HG02943 (cell line): ENCODE results near the gene CCDC150.
"Not testable (repeated sequence)": the region's sequence is repeated elsewhere in the genome, so short reads cannot be mapped to it uniquely, and the experiment has no call there.

Experiments used
- ATAC-seq: cut with Tn5 transposase; IDR thresholded peaks from one replicate; pipeline ENCODE4 v1.9.1; 2021; ENCODE audit warnings: mild to moderate bottlenecking, low read depth, moderate library complexity; ENCODE audit not compliant: unreplicated experiment

The CCDC150 gene

DNA sequence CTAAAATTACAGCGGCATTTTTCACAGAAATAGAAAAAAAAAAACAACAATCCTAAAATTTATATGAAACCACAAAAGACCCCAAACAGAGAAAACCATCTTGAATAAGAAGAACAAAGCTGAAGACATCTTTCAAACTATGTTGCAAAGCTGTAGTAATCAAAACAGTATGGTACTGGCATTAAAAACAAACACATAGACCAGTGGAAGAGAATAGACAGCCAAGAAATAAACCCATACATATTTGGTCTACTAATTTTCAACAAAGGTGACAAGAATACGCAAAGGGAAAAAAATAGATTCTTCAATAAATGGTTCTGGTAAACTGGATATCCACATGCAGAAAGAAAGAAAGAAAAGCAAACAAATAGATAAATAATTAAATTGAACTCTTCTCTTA, 9.0 kb upstream of the CCDC150 start:
- no peak for ATAC-seq

DNA sequence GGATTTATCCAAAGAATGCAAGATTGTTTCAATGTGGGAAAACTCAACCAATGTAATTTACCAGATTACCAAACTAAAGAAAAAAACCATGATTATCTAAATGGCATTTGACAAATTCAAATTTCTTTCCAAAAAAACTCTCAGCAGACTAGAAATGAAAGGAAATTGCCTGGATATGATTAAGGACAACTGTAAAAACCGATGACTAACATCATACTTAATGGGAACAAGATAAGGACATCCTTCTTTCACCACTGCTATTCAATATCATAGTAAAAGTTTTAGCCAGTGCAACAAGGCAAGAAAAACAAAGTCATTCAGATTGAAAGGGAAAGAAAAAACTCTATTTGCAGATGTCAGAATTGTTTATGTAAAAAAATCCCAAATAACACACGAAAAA, 4.4 kb upstream of the CCDC150 start:
- no peak for ATAC-seq

DNA sequence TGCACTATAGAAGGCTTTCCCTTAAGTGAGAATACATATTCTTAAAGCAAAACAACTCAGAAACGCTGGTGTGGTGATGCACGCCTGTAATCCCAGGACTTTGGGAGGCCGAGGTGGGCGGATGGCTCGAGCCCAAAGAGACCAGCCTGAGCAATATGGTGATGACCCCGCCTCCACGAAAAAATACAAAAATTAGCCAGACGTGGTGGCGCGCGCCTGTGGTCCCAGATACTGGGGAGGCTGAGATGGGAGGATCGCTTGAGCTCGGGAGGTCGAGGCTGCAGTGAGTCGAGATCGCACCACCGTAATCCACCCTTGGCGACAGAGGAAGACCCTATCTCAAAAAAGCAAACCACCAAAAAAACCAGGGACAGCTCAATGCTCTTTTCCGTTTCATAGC, 750 bp upstream of the CCDC150 start:
- ATAC-seq, result no peak

DNA sequence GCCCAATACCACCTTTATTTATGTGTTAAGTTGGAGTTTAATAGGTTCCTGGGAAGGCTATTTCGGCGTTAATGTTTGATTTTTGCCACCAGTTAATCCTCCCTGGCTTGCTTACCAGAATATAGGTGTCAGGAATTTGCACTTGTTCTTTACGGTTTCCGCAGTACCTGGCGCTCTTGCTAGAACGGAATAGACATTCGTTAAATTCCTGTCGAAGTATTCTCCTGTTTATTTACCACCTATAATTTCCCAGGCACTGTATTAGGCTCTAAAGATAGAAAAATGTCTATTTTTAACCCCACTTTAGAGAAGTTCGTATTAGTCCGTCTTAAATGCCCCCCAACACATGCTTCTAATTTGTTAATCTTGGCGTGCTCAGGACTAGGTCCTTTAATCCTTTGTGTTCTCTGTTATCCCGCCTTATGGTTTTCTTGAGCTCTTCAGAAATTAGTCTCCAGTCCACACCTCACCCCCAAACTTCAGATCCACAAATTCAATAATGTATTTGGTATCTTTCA, 575 bp downstream of the CCDC150 start:
- peak; percentile 3 for ATAC-seq

DNA sequence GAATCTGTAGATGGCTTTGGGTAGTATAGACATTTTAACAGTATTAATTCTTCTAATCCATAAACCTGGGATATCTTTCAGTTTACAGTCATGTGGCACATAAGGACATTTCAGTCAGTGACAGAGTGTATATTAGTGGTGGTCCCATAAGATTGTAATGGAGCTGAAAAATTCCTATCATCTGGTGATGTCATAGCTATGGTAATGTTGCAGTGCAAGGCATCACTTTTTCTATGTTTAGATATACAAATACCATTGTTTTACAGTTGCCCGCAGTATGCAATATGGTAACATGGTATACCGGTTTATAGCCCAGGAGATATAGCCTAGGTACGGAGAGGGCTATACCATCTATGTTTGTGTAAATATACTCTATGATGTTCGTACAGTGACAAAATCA, 9.7 kb downstream of the CCDC150 start:
- no peak for ATAC-seq

DNA sequence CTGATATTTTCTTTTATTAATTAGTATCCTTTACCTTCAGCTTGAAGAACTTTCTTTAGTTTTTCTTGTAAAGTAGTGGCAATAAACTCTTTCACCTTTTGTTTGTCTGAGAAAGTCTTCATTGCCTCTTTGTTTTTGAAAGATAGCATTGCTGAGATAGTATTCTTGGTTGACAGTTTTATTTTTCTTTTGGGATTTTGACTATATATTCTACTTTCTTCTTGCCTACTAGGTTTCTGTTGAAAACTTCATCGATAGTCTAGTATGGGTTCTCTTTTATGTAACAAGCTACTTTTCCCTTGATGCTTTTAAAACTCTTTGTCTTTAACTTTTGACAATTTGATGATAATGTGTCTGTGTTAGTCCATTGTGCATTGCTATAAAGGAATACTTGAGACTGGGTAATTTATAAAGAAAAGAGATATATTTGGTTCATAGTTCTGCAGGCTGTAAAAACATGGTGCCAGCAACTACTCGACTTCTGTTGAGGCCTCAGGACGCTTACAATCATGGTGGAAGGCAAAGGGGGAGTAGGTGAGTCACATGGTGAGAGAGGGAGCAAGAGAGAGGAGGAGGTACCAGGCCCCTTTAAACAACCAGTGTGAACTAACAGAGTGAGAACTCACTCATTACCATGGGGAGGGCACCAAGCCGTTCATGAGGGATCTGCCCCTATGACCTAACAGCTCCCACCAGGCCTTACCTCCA, 12.0 kb downstream of the CCDC150 start:
- ATAC-seq, result no peak

DNA sequence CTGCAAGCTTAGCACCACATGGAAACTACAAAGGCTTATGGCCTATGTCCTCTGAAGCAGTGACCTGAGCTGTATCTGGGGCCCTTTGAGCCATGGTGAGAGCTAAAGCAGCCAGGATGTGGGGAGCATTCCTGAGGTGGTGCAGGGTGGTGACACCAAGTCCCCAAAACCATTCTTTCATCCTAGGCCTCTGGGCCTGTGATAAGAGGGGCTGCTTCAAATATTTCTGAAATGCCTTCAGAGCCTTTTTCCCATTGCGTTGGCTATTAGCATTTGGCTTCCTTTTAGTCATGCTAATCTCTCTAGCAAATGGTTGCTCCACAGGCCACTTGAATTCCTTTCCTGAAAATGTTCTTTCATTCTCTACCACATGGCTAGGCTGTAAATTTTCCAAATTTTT, 13.4 kb downstream of the CCDC150 start:
- ATAC-seq, result no peak

DNA sequence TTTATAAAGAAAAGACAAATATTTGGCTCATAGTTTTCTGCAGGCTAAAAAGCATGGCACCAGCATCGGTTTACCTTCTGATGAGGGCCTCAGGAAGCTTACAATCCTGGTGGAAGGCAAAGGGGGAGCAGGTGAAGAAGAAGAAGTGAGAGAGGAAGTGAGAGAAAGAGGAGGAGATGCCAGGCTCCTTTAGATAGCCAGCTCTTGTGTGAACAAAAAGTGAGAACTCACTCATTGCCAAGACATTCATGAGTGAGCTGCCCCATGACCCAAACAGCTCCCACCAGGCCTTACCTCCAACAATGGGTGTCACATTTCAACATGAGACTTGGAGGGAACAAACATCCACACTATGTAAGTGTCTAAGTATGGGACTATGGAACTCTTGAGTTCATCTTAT, 14.3 kb downstream of the CCDC150 start:
- no peak for ATAC-seq

DNA sequence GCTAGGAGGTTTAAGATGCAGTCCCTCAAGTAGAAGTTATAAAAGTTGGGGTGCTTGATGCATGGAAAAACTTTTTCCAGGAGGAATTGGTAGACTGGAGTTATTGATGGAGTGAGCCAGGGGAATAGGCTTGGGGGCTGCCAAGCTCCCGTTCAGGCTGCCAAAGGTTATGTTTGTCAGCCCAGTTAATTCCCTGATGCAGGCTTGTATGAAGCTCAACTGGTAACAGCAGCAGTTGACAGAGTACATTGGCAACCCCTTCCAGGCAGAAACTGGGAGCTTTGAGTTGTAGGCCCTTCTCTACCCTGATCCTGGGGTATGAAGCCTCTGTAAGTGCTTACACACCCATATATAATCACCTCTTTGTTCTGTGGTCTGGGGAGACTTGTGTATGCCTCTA, 16.2 kb downstream of the CCDC150 start:
- no peak for ATAC-seq

DNA sequence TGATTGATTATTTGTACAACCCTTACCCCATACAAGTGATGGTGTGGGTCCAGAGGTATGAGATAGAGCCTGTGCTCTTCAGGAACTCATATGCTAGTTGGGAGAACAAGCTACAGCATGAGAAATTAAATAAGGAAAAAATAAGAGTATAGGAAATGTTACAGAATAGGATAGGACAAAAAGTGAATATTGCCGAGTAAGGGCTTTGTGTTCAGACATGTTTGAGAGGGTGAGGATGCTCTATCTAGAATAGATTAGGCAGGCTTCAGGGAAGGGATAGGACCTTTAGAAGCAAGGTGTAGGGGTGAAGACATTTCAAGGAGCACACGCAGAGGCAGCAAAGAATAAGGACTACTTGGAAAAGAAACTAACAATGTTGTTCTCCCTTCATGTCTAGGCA, 17.8 kb downstream of the CCDC150 start:
- ATAC-seq, result no peak

DNA sequence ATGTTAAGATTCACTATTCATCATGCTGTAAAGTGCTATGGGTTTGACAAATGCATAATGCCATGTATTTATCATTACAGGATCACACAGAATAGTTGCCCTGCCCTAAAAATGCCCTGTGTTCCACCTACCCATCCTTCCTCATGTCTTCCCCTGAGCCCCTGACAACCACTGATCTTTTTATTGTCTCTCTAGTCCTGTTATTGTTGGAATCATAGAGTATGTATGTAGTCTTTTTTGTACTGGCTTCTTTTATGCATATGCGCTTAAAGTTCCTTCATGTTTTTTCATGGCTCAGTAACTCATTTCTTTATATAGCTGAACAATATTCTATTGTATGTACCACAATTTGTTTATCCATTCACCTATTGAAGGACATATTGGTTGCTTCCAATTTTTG, 20.3 kb downstream of the CCDC150 start:
- no peak for ATAC-seq

DNA sequence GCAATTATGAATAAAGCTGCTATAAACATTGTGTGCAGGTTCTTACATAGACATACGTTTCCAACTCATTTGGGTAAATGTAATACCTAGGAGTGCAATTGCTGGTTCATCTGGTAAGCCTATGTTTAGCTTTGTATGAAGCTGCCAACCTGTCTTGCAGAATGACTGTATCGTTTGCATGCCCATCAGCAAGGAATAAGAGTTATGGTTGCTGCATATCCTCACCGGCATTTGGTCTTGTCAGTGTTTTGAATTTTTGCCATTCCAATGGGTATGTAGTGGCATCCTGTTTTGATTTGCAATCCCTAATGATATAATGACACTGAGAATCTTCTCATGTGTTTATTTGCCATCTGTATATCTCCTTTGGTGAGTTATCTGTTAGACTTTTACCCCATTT, 20.7 kb downstream of the CCDC150 start:
- no peak for ATAC-seq

DNA sequence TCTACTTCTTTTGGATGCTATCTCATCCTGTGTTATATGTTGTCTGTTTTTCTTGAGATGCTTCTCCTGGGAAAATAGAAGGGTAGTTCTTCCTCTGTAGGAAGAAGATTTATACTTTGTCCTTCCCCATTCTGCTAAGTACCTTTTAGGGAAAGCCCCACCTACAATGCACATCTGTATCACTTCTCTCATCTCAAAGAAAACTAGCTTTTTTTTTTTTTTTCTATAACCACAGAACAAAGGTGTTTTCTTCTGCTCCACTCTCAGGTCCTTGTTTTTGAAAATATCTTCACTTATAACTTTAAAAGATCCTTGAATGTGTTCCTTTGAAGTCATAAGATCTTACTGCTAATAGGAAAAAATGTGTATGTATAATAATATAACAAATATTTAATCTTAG, 30.8 kb downstream of the CCDC150 start:
- no peak for ATAC-seq

DNA sequence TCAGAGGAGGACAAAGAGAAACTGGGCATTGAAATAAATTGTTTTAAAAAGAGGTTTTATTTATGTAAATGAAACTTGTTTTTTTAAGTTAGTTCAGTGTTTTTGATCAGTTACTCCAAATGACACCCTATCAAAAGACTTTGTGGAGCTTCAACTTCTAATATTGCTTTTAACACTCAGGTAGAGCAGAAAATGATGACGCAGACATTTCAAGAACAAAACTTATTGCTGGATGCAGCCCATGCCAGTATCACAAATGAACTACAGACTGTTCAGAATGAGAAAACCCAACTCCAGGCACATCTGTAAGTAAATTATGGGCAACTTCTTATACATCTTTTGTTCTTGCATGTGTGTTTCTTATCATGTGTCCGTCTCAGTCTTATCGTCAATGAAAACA, 36.4 kb downstream of the CCDC150 start:
- no peak for ATAC-seq

DNA sequence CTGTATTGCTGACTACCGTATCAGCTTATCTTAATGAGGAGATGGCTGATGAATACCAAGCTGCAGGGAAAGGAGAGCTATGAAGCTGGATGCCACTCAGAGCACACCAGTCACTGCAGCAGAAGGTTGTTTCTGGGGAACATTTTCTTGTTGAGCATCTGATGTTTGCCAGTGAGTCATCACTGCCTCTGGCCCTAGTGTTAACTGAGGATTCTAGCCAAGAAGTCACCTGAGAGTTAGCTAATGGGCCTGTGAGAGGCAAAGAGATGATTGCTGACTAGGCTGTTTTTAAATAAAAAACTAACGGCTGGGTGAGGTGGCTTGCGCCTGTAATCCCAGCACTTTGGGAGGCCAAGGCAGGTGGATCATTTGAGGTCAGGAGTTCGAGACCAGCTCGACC, 37.9 kb downstream of the CCDC150 start:
- ATAC-seq, result no peak

DNA sequence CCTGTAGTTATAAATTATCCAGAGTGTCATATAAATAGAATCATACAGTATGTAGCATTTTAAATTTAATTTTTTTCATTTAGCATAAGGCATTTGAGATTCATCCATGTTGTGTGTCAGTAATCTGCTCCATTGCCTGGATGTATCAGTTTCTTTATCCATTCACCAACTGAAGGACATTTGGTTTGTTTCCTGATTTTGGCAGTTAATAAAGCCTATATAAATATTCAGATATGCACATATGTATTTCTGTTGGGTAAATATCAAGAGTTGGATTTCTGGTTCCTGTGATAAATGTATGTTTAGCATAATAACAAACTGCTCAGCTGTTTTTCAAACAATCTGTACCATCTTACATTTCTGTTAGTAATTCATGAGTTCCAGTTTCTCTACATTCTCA, 39.9 kb downstream of the CCDC150 start:
- ATAC-seq, result no peak

DNA sequence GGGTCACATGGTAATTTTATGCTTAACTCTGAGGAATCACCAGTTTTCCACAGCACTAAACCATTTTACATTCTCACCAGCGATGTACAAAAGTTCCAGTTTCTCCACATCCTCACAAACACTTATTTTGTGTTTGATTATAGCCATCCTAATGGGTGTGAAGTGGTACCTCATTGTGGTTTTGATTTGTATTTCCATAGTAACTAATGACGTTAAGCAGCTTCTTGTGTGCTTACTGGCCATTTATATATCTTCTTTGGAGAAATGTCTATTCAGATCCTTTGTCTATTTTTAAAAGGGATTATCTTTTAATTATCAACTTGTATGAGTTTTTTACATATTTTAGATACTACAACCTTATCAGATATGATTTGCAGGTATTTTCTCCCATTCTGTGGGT, 42.0 kb downstream of the CCDC150 start:
- ATAC-seq, result no peak

DNA sequence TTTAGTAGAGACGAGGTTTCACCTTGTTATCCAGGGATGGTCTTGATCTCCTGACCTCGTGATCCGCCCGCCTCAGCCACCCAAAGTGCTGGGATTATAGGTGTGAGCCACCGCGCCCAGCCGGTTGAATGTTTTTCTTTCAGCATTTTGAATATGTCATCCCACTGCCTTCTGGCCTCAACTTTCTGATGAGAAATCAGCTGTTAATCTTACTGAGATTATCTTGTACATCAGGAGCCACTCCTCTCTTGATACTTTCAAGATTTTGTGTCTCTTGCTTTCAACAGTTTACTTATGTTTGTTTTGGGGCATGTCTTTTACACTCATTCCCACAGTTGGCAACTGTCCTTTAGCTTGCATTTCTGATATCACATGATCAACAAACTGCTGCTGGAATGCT, 46.3 kb downstream of the CCDC150 start:
- ATAC-seq, result no peak

DNA sequence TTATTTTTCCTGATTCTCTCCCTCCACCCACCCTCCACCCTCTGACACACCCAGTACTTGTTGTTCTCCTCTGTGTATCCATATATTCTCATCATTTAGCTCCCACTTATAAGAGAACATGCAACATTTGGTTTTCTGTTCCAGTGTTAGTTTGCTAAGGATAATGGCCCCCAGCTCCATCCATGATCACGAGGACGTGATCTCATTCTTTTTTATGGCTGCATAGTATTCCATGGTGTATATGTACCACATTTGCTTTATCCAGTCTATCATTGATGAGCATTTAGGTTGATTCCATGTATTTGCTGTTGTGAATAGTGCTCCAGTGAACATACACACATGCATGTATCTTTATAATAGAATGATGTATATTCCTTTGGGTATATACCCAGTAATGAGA, 47.2 kb downstream of the CCDC150 start:
- not testable (repeated sequence) for ATAC-seq

DNA sequence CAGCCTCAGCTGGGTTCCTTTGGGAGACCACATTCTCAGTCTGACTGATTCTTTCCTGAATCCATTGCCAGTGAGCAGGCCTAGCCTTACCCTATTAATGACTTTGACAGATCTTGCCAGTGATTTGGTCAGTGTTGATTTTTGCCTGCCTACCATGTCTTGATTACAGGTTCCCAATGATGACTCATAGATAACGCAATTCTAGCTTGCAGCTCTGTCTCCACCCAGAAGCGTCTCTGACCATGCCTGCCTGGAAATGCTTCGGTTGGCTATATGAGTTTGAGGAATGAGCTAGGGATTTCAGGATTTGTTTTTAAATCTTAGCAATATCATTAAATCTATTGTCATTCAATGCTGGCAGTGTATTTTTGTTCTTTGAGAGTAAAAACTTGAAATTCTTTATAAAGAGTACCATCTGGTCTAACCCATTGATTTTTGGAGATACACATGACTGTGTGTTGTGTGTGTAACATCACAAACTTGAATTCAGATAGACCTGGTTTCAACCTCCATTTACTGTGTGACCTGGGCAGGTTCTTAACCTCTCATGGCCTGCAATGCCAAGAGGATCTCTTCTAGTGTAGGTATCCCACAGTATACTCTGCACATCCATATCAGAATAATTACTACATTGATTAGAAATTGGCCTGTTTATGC, 57.0 kb downstream of the CCDC150 start:
- ATAC-seq, result no peak

DNA sequence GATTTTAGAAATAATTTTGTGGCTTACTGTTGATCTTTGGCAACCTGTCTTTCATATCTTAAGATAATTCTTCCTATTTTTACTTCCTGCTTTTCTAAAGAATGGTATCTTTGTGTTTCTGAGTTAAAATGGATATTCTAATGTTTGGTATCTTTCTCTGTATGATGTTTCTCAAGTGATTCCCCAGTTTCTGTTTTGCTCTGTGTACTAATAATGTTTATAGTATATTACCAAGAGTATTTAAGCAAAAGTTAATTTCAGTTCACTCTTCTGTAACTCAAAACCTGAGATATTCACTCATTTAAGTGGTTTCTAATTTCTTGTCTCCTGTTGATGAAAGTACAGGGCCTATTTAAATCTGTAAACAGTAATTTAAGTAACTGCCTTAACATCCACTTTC, 58.3 kb downstream of the CCDC150 start:
- ATAC-seq, result no peak

DNA sequence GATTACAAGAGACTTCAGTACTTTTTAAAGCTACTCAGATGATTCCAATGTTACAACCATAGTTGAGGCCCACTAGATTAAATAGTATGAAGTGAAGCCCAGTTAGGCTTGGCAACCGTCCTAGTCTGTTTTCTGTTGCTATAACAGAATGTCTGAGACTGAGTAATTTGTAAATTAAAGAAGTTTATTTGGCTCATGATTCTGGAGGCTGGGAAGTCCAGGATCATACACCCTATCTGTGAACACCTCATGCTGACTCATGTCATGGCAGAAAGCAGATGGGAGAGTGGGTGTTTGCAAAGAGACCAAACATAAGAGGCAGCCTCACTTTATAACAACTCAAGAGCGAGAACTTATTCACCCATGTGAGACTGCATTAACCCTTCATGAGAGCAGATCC, 63.1 kb downstream of the CCDC150 start:
- ATAC-seq, result no peak
